Glomerular endothelial cell (primary cell): Measurements from ENCODE around the gene HSPB1. TPM values are rescaled to one million over a fixed set of nuclear protein-coding genes. Genes with fewer than 3 reads are reported as not detected.
"Not testable (repeated sequence)": the region's sequence is repeated elsewhere in the genome, so short reads cannot be mapped to it uniquely, and the experiment has no call there.

Experiments
- DNase-seq: peaks from one replicate; pipeline ENCODE4 v3.0.0-alpha.2; 2011; ENCODE audit warnings: low read depth, low spot score; ENCODE audit errors: extremely low read depth
- total RNA-seq: library from RNA; depleted of rRNA; stranded (reverse); fragments of >200 nt; gene quantifications from 2 replicates; pipeline ENCODE4 v1.2.3, GENCODE V29; 2015

HSPB1 gene
- total RNA-seq, 1 donor from 2014 or later, result 1,027 TPM

DNA sequence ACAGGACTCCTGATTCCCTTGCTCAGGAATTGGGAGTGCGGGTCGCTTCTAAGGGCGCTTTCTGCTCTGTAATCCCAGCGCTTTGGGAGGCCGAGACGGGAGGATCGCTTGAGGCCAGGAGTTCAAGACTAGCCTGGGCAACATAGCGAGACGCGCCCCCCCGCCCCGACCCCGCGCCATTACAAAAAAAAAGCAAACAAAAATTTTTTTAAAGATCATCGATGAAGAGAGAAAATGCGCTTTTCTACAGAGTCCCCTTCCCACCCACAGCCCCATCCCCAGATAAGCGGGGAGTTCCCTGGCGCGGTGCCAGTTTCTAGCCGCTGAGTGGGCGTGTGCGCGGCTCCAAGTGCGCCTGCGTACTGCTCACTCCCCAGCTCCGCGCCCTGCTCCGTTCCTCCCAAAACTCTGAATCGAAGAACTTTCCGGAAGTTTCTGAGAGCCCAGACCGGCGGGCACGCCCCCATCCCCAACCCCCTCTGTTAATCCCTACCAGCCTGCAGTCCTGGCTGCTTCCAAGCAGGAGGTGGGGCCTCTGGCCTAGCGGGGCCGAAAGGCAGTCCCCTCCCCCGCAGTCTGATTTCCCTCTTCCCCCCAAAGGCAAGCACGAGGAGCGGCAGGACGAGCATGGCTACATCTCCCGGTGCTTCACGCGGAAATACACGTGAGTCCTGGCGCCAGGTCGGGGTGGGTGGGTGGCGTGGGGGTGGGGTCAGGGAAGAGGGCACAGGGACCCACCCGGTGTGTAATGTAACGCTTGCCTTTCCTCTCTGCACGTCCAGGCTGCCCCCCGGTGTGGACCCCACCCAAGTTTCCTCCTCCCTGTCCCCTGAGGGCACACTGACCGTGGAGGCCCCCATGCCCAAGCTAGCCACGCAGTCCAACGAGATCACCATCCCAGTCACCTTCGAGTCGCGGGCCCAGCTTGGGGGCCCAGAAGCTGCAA is 1.0 kb downstream of the HSPB1 start:
- DNase-seq, result no peak

DNA sequence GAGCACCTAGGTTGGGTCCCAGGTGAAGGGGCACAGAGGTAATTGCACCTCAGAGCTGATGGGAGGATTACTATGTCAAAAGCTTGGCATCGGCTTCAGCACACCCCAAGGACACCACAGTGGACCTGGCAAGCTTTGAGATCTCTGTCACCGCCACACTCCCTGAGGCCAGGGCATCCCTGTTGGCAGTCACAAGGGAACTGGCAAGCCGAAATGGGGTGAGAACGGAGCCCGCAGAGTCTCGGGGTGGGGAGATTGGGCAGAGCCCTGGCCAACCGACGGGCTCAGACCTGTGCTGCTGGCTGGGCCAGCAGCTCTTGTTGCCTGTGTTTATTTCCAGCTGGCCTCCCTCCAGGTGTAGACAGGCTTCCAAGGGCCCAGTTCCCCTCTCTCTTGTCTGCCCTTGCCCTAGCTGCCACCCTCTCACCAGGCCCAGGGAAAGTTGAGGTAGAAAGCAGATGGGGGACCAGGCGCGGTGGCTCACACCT is 2.5 kb downstream of the HSPB1 start:
- no peak for DNase-seq

DNA sequence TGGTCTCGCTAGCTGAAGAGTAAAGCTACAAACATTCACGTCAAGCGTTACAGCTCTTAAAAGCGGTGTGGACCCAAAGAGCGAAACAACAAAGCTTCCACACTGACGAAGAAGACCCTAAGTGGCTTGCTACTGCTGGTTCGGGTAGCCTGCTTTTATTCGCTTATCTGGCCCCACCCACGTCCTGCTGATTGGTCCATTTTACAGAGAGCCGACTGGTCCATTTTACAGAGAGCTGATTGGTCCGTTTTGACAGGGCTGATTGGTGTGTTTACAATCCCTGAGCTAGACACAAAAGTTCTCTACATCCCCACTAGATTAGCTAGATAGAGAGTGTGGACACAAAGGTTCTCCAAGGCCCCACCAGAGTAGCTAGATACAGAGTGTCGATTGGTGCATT is 6.4 kb downstream of the HSPB1 start:
- DNase-seq, result not testable (repeated sequence)

DNA sequence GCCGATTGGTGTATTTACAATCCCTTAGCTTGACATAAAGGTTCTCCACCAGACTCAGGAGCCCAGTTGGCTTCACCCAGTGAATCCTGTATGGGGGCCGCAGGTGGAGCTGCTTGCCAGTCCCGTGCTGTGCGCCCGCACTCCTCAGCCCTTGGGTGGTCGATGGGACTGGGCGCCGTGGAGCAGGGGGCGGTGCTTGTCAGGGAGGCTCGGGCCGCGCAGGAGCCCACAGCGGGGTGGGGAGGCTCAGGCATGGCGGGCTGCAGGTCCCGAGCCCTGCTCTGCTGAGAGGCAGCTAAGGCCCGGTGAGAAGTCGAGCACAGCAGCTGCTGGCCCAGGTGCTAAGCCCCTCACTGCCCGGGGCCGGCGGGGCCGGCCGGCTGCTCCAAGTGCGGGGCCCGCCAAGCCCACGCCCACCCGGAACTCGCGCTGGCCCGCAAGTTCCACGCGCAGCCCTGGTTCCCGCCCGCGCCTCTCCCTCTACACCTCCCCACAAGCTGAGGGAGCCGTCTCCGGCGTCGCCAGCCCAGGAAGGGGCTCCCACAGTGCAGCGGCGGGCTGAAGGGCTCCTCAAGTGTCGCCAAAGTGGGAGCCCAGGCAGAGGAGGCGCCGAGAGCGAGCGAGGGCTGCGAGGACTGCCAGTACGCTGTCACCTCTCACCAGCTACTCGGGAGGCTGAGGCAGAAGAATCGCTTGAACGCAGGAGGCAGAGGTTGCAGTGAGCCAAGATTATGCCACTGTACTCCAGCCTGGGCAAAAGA is 7.0 kb downstream of the HSPB1 start:
- DNase-seq, result not testable (repeated sequence)

DNA sequence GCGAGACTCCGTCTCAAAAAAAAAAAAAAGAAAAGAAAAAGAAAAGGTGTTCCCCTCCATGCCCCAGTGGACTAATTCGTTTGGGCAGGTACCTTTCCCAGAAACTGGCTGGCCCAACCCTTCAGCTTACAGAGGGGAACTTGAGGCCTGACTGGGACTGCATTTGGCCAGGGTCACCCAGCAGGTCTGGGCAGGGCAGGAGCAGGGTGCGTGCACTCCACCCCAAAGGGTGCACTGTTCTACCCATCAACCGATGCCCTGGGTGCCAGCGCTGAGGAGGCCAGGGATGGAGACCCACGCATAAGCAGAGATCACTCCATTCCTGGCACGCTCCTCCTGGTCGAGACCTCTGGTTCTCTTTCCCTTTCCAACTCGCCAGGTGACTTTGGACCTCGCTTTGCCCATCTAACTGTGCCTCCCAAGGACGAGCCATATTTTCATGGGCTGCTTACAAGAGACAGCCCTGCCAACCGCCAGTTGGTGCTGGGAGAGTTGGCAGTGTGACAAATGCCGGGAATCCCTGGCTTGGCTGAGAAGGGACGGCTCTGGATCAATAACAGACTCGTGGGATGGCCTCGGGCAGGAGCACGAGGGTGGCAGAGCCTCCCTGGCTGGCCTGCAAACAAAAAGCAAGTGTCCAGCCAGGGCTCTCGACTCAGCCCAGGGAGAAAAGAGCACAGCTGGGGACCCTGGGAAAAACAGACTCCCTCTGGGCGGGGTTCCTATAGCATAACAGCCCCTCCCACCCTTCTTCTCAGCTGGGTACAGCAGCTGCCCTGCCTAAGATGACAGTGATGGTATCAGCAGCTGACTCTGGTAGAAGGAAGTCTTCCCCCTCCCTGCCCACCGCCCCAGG is 7.9 kb downstream of the HSPB1 start:
- DNase-seq, result no peak

DNA sequence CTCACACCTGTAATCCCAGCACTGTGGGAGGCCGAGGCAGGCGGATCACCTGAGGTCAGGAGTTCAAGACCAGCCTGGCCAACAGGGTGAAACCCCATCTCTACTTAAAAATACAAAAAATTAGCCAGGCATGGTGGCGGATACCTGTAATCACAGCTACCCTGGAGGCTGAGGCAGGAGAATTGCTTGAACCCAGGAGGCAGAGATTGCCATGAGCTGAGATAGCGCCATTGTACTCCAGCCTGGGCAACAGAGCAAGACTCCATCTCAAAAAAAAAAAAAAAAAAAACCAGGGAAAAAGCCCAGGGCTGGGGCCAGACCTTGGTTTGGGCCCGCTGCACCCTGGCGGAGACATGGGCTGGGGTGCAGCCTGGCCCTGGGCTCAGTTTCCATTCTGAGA is 9.4 kb downstream of the HSPB1 start:
- DNase-seq, result not testable (repeated sequence)

DNA sequence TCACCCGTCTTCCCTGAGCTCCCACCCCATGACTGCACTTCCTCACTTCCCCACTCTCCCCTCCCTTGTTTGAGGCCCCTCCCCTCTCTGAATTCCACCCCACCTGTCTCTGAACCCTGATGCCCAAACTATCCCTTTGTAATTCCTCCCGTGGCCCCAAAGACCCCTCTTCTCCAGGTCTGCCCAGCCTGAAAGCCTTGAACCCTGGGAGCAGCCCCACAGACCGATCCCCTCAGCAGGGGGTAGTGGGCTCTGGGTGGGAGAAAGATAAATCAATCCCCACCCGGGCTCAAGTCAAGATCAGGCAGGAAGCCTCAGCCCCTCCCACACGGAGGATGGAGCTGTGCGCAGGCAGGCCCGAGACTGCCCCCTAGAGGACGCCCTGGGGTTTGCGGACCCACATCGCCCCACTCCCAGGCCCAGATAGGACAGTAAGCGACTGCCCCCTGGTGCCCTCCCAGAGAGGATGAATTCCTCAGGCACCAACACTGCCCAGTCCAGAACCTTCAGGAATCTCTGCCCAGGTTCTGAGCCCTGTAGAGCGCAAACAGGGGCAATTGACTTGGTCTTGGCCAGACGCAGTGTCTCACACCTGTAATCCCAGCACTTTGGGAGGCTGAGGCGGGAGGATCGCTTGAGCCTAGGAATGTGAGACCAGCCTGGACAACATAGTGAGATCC is 11.7 kb downstream of the HSPB1 start:
- no peak for DNase-seq

DNA sequence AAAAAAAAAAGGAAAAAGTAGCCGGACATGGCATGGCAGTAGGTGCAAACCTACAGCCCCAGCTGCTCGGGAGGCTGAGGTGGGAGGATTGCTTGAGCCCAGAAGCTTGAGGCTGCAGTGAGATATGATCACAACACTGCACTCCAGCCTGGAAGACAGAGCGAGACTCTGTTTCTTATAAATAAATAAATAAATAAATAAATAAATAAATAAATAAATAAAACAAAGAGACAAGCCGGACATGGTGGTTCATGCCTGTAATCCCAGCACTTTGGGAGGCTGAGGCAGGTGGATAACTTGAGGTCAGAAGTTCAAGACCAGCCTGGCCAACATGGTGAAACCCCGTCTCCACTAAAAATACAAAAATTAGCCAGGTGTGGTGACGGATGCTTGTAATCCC is 12.3 kb downstream of the HSPB1 start:
- DNase-seq, result not testable (repeated sequence)

DNA sequence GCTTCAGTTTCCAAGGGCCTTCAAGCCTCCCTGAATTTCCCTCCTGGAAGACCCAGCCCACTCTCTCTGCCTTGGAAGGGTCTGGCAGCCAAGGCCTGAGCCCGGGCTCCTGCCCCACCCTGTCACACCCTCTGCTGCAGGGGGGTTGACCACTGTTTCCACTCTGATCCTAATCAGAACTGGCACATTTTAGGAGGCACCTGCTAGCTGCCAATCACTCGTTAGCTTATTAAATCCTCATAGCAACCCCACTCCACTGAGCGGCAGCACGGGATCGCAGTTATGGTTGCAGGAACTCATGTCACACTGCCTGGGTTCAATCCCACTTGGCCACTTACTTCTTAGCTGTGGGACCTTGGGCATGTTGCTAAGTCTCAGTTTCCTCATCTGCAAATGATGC is 12.9 kb downstream of the HSPB1 start:
- DNase-seq, result no peak

DNA sequence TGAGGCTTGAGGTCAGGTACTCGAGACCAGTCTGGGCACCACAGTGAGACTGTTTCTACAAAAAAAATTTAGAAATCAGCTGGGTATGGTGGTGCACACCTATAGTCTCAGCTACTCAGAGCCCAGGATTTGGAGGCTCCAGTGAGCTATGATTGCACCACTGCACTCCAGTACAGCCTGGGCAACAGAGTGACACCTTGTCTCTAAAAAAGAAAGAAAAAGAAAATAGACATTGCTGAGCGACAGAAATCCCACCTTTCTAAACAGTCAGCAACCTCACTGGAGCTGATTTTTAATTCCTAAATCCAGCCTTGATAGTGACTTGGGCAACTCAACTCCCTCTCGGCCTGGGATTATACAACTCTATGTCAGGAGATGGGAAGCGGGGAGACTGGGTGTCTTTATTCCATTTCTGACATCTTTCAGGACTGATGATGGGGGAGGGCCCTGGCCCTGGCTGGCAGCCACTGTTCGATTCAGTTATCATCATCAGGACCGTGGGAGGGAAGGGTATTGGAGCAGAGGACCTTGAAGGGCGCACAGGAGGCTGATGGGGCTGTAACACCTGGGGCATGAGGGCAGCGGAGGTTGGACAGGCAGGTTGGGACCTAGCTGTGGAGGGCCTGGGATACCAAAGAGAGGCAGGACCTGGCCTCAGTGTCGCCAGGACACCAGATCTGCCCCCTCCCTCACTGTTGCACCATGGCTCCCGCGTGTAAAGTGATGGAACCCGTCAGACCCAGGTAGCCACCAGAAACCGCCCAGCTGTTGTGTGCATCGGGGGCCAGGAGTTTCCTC is 14.7 kb downstream of the HSPB1 start:
- DNase-seq, result no peak

DNA sequence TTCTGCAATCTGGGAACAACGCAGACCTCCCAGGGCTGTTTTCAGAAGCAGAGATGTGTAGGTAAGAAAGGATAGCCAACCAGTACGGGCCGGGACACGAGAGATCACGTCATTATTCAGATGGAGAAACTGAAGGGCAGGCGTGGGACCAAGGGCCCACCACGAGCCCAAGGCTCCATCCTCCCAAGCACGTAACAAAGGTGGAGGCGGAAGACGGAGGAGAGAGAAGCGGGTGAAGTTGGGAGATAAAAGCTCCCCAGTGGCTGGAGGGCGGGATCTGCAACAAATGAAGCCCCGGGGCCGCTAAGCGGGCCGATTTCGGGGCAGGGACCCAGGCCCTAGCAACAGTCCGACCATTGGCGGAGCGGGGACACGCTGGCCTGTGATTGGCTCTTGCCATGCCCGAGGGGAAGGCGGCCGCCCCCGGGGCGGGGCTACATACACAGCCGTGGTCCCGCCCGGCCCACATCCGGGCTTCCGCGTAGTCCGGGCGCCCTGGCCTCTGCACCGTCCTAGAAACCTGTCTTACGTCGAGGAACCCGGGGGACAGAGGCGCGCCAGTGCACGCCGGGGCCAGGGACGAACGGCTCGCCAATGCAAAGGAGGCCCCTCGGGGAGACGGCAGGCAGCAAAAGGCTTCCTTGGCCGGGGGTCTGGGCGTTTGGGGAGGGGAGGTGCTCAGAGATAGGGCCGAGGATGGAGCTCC is 15.5 kb downstream of the HSPB1 start:
- DNase-seq, result no peak

DNA sequence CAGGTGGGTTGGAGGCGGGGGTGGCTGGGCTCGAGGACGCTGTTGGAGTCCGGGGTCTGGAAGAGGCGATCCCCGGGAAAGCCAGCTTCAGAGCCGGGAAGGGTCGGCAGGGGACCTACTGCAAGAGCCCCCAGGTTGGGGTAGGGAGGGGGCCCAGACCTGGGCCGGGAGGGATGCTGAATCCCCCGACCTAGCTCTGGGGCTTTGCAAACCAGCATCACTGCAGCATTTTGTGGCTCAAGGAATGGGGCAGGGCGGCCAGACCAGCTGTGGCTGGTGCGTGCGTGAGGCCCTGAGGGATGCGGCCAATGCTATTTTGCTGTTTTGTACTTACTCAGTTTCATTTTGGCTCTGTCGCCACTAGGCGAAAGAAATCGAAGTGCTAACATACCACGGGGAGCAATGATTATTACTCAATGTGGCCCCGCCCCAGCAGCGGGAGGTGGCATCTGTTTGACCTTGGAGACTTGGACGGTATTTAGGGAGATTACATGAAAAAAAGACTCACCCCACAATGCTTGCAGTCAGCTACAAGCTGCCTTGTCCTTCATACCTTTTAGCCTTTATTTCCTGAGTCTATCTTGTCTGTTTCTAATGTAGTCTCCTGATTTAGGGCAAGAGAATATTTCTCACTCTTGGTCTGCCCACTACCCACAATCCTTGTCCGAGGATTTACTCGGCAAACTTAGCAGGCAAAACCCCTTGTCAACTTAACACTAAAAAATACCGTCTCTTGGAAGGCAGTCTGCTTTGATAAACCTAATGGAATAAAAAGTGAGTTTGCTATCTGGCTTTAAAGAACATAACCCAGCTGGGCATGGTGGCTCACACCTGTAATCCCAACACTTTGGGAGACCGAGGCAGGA is 16.2 kb downstream of the HSPB1 start:
- DNase-seq, result no peak

DNA sequence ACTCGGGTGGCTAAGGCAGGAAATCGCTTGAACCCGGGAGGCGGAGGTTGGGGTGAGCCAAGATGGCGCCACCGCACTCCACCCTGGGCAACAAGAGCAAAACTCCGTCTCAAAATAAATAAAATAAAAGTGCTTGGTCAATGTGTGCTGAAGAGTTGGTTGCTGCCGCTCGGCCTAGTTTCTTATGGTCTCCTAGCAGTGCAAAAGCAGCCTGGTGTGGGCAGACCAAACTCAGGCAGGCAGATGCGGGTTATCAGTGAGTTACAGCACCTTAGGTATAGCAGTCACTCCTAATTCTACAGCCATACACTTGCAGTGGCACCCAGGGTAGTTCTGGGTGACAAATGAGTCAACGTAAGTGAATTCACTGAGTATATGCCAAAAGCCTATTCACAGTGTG is 22.6 kb downstream of the HSPB1 start:
- no peak for DNase-seq

DNA sequence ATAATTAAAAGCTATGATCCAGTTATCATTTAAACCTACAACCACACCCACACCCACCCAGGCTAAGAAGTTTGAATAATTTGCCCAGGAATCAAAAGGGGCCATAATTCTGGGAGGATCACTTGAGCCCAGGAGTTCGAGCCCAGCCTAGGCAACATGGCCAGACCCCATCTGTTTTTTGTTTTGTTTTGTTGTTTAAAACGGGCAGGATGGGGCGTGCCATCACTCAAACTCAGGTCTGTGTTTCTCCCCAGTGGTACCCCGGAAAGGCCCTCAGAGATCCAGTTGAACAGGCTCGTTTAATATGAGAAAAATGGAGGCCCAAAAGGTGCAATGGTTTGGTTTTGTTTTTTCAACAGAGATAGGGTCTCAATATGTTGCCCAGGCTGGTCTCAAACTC is 23.3 kb downstream of the HSPB1 start:
- DNase-seq, result no peak

DNA sequence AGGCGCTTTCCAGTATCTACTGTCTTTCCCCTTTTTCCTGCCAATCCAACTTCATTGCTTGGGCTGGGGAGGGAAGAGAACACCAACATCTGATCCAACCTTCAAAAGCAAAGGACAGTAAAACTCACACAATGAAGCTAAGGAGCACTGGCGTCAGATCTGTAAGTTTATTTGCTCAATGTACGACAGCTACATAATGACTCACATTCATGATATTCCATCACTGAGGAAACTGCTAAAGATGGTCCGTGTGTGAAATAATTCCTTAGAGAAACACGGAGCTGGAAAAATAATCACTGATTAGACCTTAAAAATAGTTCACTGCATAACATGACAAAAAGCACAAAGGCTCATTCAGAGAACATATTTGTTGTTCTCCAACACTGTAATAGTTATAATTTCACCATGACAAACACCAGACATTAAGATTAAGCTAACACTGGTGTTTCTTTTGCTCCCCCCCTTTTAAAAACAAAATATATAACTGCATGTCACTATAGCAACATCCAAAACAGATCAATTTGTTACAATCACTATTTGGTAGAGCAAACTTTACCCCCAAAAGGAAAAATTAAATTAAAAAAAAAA is 24.3 kb downstream of the HSPB1 start:
- DNase-seq, result no peak

DNA sequence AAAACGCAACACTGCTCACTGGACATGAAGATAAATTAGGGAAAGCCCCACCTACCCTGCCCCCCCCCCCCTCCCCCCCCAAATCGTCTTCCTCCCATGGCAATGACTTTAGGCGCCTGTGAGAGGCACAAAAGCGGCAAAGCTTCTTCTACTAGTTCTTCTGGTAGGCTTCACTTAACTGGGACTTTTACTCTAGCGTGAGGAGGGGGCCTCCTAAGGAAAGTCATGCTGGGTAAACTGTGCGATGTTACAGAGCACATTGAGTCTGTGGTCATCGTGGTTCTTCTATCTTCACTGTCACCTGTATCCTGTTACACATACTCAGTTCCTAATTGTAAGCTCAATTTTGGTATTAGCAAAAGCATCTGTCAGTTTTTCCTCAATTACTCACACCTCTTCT is 25.1 kb downstream of the HSPB1 start:
- DNase-seq, result no peak

DNA sequence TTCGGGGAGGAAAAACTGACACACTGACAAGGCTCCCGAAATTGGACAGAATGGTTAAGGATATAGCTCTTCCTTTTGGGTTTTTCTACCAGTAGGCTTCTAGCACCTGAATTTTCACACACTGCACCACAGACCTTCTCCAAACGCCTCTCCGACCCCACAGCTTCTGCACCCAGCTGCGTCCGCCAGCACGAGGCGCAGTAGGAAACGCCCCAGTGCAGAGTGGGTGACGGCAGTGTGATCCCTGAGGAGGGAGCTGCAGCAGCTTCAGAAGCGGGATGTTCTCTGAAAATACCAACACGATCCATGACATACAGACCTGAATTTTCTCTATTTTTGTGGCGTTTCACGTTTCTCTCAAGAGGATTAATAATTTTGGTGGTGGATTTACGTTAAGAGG is 25.9 kb downstream of the HSPB1 start:
- DNase-seq, result no peak

DNA sequence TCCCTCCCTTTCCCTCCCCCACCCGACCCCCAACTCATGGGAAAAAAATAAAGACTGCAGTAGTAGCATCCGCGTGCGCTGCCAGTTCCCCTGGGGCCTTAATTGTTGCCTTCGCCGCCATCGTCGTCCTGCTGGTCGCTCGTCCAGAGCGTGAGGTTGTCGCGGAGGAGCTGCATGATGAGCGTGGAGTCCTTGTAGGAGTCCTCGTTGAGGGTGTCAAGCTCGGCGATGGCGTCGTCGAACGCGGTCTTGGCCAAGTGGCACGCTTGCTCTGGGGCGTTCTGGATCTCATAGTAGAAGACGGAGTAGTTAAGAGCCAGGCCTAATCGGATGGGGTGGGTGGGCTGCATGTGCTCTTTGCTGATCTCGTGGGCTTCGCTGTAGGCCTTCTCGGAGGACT is 27.0 kb downstream of the HSPB1 start:
- DNase-seq, result no peak
